HG02981 (cell line): Measurements from ENCODE around the gene C1QTNF7.
A peak's percentile ranks its signal among the peaks of the same experiment; 100 is the strongest.

Source experiments
- ATAC-seq: cut with Tn5 transposase; IDR thresholded peaks from one replicate; pipeline ENCODE4 v1.9.1; 2021; ENCODE audit warnings: mild to moderate bottlenecking, moderate library complexity; ENCODE audit not compliant: unreplicated experiment

Gene C1QTNF7

DNA sequence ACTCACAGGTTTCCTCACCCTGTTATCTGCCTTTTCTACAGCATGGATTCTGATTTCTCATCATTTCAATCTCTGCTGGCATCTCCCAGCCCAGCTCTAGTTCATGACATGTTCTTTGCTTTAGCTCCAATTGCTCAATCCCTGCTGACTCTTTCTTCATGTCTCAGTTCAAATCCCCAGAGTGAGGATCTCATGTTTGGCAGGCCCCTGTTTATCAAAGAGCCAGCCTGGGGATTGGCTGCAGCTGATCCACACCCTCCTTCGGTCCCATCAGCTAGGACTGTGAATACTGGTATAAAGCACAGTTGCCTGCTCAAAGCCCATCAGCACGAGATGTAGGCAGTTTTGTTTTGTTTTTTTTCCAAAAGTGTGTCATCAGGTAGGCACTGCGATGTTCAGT lies 27.5 kb downstream of the C1QTNF7 start:
- ATAC-seq, result no peak

DNA sequence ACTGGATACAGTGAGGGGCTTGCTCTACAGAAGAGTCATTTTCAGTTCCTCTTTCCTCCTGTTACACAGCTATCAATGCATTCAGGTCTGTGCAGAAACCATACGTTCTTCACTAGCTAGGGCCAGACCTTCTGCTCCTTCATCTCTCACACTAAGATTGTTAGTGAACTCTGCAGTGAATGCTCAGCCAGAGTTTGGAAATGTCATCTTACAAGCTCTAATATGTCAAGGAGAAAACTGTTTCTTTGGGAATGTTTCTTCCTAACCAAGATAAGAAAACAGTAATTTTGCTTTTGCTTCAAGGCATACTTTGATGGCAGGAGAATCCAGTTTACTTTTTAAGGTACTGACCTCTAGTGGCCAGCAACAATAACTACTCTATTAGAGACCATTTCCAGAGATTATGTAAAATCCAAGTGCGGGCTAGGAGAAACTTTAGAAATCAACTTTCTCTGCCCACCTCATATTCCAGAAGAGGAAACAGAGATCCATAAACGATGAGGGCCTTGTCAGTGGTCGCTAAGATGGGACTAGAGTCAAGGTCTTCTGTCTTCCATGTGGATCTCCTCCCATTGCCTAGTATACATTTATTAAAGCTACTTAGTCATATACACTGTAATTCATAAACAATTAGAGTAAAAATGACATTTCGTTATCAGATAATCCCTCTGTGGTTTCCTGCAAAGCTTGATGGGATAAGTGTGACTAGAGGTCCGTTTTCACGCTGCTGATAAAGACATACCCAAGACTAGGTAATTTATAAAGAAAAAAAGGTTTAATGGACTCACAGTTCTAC lies 29.8 kb downstream of the C1QTNF7 start:
- ATAC-seq, result peak; percentile 93

DNA sequence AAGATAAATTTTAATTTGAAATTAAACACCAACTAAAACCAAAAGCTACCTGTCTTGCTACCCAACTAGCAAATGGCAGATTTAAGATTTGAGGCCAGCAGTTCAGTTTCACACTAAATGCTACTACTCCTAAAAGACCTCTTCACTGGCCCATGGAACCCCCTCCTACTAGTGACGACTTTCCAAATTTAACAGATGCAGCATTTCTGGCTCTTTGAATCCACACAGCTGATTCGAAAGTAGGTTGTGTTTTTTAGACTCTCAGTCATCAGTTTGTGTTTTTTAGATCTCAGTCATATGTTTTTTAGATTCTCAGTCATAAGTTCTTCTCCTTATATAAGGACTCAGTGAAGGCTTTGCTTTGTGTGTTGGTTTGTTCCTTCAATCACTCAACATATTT lies 30.8 kb downstream of the C1QTNF7 start:
- no peak for ATAC-seq

DNA sequence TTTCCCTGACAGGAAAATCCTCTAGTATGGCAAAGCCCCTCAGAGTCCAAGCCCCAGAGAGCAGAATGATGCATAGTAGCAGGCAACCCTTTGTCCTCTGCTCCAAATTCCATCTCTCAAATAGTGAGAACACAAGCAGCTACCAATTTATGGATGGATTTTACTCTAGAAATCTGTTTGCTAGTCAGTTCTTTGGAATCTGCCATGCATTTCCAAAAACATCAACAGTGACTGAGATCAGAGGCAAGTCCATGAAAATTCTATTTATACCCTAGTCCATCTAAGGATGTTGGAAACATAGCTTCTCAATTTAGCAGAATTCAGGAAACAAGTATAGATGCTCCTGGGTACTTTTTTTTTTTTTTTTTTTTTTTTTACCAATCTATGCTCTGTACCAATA lies 31.9 kb downstream of the C1QTNF7 start:
- ATAC-seq, result no peak

DNA sequence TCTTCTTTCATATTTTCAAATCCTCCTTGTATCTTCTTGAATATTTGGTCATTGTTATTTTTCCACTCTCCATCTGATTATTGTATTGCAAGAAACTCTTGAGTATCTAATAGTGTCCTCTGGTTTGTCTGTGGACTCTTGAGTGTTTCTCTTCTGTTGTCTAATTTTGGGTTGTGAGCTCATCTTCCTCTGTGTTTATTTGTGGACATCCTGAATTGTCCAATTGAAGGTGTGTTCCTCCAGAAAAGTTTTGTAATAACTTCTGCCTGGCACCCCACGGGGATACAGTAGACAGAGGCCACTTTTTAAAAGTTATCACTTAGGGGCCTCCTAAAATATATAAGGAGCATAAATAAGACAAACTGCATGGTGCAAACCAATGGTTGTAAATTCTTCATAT lies 38.8 kb downstream of the C1QTNF7 start:
- no peak for ATAC-seq

DNA sequence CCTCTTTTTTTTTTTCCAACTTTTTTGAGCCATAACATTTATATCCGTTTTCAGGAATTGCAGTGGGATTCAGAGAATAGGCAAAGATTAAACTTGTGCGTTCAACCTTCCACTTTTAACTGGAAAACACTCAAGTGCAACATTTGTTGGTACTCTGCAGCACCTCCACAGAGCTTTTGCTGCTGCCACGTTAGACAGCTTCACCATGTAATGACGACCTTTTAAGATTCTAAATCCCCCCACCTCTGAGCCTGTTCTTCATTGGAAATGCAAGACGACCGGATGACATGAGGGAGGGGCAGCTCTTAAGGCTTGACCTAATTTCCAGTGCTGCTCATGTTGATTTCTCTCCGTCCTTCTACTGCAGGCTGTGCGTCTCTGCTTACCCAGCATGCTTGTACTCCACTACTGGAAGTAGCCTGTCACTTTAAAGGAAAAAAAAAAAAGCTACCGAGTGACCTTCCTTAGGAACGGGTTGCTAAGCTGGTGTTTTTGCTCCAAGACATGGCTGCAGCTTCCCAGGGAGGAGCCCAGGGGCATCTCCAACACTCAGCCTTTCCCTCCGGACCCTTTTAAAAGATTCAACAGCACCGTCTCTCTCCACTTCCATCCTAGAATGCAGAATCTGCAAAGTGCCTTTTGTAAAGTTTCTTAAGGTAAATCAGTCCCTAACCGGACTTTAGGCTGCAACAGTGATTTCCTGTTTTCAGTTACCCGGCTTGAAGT lies 41.7 kb downstream of the C1QTNF7 start, which contains the start of gene CC2D2A:
Gene CC2D2A (plus strand): TSS at position 481 of the 726 bp plus-strand sequence. CDS start 6,051 bp downstream, outside the sequence.
- no peak for ATAC-seq

DNA sequence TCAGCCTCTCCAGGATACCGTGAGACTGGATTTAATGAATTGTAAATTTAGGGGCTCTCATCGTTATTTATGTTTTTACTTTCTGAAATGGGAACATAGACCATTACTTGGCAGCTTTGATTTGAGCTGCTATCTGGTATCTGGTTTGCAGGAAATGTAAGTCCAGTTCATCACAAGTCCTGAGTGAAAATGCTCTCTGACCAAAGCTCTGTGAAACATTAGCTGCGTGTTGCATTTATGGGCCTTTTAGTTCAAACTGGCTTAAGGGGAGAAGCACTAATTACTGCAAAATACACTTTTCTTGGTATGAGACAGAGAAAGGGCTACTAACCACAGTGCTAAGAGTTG lies 42.3 kb downstream of the C1QTNF7 start:
- ATAC-seq, result no peak

DNA sequence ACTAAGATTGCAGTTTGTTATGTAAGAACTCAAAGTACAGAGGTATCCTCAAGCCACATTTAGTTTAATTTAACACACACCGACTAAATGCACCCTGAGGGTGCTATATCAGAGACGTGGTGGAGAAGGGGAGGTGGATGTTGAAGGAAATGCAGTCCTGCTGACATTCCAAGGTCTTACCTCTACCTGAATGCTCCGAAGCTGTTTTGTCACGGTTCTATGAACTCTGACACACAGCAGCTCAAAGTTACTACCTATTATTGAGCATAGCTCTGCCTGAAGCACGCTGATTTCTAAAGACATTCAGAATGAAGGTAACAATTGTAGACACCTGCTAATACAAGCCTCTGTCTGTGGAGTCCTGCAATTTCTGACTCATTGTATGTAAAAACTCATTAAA lies 48.6 kb downstream of the C1QTNF7 start:
- ATAC-seq, result no peak

DNA sequence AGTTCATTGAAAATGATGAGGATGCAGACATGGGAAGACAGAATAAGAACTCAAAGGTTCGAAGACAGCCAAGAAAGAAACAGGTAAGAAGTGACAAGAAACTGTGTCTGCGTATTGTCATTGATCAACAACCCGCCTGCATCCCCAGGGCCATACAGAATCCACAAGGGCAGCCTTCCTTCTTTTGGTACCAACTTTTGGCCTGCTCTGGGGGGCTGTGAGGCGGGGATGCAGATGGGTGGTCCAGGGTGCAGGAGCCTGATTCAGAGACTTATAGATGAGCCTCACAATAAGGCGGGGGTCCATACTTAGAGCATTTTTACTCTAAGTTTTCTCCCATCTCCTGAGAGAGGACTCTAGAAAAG lies 50.9 kb downstream of the C1QTNF7 start:
- no peak for ATAC-seq

DNA sequence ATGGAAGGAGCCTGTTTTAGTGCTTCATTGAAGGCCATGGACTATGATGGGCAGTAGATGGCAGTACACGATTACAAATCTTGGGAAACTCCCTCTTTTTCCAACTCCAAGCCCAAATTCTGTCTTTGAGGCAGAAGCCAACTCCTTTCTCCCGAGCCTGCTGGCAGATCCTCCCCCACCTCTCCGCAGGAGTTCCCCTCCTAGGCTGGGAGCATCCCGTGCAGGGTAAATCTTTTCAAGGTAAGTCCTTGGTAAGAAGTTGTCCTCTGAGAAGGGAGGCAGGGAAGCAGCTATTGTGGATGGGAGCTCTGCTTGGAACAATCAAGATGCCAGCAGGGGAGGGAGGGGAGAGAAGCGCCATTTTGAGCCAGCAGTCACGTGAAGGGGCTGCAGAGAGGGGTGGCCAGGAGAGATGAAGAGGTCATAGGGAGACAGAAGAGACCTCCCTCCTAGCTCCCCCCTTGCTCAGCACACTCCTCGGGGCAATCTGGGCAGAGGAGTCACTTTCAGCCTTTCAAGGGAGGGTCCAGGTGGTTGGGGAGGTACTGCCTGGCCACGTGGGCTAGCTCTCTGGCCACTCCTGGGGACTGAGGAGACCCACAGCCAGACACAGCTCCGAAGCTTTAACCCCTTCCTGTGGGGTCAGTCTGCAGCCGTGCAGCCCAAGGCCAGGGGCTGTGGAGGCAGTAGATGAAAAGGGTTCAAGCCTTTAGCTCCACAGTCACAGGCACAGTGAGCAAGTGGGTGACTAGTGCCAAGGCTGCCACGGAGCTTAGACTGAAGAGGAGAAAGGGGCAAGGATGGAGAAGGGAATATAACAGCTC lies 51.5 kb downstream of the C1QTNF7 start:
- ATAC-seq, result no peak

DNA sequence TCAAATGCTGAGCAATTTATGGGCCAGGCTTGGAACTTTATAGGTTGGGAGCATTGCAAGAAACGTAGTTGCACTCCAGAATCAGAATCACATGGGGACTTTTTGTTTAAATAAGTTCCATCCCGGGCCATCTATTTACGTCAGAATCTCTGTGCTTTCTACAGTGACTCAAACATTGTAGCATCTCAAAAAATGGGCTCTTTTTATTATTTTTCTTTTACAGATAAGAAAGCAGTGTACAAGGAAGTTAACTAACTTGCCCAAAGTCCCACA lies 52.0 kb downstream of the C1QTNF7 start:
- no peak for ATAC-seq

DNA sequence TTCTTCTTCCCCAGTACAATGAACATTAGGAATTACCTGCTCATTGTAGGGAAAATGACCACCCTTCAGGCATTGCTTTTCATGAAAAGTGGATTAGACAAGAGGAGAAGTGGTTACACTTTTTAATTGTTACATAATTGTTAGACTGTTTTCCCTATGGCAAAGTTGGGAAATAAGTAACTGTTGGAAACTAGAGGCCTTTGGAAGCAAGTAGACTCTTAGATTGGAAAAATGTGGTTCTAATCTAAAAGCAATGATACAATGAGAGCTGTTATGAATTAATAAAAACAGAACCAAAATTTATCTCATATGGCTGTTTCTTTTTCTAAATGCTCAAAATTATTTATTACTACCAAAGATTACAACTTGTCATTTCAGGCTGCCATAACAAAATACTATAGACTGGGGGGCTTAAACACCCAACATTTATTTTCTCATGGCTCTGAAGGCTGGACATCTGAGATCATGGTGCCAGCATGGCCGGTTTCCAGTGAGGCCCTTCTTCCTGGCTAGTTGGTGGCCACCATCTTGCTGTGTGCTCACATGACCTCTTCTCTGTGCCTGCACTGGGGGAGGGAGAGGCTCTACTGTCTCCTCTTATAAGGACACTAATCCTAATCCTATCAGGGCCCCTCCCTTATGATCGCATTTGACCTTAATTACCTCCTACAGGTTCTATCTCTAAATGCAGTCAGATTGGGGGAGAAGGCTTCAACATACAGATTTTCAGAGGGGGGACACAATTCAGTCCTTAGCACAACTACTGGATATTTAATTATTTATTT lies 54.3 kb downstream of the C1QTNF7 start:
- no peak for ATAC-seq

DNA sequence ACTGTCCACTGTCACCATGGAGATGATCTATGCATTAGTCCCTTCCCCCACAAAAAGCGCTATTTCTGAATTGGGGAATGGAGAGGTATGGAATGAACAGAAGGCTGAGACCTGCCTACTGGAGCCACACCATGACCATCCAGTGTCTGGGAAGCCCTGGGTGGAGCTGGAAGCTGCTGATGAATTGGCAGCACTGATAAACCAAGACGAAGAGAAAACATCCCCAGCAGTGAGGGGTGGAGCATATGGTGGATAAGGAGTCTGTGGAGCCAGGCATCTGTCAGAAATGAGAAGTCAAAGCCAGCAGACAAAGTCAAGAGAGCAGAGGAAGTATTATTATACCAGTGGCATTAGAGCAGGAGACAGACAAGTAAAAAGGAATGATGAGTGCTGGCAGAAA lies 55.0 kb downstream of the C1QTNF7 start:
- ATAC-seq, result no peak

DNA sequence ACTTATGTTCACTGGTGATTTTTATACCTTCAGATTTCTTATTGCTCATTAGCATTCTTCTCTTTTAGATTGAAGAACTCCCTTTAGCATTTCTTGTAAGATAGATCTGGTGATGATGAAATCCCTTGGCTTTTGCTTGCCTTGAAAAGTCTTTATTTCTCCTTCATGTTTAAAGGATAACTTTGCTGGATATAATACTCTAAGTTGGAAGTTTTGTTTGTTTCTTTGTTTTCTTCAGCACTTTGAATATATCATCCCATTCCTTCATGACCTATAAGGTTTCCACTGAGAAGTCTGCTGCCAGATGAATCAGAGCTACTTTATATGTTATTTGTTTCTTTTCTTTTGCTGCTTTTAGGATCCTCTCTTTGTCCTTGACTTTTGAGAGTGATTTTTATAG lies 60.3 kb downstream of the C1QTNF7 start:
- no peak for ATAC-seq

DNA sequence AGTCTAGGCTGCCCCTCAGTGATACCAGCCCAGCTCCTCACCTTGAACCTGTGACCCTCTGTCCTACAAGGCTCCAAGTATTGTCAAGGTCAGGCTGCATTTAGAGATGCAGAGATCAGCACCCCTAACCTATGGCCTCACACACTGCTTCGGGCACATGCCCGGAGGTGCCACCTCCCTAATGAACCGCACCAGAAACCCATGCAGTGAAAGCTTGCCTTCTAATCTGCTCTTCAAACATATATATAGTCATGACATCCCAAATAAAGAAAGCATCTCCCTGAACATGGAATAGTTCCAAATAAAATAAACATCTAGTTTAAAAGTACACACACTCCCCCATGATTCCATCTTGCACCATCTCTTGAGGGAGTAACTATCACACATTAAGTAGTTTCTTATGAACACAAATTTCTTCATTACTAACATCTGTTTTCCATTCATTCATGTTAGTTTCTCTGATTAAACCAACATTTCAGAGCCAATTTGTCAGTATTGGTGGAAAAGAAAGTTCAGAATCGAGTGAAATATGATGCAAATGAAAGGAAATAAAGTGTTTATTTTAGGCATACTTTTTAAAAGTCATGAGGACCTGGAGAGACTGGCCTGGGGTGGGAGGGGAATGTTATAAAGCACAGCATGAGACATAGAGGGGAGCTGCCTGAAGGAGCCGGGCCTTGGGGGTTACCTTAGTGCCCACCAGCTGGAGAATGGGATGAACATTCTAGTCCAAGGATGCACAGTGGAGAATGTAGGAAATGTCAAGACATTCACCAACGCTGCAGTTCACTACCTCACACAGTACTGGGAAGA lies 61.0 kb downstream of the C1QTNF7 start:
- no peak for ATAC-seq

DNA sequence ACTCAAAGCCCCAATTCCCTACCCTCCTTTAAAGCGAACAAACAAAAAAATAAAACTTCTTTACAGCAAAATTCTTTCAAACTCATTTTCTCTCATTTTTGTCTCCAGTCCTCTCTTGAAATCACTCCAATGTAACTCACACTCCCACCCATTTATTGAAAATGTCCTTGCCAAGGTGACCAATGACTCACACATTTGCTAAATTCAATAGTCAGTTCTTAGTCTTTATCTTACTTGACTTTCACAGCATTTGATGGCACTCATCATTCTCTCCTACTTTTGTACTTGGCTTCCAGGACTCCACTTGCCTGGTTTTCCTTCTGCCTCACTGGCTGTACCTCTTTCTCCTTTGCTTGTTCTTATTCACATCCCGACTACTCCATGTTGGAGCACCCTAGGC lies 61.7 kb downstream of the C1QTNF7 start:
- ATAC-seq, result no peak

DNA sequence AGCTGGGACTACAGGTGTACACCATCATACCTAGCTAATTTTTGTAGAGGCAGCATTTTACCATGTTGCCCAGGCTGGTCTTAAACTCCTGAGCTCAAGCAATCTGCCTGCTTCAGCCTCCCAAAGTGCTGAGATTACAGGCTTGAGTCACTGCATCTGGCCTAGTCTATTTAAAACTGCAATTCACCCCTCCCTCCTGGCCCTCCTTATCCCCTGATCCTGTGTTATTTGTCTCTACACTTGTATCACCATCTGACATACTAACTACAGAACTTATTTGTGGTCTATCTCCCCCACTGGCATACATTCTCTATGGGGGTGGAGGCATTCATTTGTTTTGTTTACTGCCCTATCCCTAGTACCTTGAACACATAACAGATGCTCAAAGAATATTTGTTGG lies 65.6 kb downstream of the C1QTNF7 start:
- no peak for ATAC-seq

DNA sequence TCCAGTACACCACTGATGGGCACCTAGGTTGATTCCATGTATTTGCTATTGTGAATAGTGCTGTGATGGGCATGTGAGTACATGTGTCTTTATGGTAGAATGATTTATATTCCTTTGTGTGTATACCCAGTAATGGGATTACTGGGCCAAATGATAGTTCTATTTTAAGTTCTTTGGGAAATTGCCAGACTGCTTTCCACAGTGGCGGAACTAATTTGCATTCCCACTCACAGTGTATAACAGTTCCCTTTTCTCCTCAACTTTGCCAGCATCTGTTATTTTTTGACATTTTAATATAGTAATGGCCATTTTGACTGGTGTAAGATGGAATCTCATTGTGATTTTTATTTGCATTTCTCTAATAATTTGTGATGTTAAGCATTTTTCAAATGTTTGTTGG lies 67.8 kb downstream of the C1QTNF7 start:
- no peak for ATAC-seq
